ENCODE measurements around the gene KCNH4.

KCNH4 gene

GRCh38 chr17:42116705-42117396 is 64.1 kb downstream of the KCNH4 start:
- DNase-seq, result peak; percentile 72 to 82

DNA sequence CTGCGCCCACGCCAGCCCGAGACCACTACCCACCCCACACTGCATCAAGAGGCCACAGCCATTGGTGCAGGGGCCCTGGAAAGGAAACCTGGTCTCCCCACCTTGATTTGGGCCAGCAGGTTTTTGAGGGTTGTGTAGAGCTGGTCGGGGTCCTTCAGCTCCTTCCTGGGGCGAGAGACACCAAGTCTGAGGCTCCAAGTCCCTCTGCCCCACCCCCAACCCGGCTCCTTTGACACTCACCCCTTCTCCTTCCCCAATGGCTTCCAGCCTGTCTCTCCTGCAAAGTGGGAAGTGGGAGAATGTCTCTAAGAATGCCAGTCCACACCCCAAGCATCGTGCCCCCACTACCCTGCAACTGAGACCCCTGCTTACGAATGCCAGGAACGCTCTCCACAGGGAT is 66.8 kb downstream of the KCNH4 start:
- DNase-seq, result no peak

DNA sequence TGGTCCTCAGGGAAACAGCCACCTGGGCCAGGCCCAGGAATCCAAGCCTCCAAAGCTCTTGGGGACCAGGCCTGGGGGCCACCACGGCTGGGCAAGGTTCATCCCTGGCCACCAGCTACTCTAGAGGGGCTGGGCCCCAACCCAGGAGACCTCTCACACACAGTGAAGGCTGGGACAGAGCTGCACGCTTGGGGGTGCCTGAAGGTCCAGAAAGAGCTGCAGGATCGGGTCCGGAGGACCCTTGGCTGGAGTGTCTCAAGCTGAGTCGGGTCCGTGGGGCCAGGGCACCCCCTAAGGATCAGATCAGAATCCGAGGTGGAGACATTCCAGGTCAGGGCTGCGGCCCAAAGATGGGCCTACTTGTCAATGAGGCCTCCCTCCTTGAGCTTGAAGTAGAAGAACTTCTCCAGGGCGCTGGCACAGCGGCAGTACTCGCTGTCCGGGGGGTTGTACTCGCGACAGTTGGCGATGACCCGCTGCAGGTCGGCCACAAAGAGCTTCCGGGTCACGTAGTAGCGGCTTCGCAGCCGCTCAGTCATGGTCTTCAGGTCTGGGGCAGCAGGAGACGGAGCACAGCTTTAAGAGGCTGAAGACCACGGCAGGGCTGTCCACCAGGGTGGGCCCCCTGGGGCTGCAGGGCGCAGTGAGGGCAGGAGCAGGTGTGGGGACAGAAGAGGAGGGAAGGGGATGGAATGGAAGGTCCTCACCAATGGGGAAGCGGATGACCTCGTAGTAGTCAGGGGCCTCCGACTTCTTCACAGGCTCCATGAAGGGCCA is 67.5 kb downstream of the KCNH4 start:
- DNase-seq, result no peak

DNA sequence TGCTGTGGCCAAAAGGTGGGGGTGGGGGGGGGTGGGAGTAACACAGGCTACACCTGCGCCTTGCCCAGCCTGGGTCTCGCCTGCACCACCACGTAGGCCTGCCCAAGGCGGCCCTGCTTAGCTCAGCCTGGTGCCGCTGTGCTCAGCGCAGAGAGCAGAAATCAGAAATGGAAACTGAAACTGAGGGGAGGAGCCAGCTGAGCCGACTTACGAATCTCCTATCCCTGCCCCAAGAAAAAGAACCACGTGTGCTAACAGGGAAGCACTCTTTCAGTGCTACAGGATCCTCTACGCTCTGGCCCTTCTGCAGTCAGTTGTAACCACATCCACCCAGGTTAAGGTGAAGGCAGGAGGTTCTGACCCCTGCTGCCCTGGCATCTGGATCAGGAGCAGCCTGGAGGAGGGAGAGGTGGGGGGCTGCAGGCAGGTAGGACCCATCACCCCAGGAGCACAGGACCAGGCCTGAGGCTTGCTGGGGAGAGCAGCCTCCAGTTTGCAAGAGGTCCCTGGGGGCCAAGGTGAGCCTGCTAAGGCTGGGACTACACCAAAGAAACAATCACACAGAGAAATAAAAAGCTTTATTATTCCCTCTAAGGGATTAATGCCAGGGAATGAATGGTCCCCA is 68.3 kb downstream of the KCNH4 start, which contains the start of gene DHX58:
TSS of gene DHX58 (minus strand) at position 163 of the 625 bp plus-strand sequence. CDS start 822 bp downstream, outside the sequence.
- no peak for DNase-seq

DNA sequence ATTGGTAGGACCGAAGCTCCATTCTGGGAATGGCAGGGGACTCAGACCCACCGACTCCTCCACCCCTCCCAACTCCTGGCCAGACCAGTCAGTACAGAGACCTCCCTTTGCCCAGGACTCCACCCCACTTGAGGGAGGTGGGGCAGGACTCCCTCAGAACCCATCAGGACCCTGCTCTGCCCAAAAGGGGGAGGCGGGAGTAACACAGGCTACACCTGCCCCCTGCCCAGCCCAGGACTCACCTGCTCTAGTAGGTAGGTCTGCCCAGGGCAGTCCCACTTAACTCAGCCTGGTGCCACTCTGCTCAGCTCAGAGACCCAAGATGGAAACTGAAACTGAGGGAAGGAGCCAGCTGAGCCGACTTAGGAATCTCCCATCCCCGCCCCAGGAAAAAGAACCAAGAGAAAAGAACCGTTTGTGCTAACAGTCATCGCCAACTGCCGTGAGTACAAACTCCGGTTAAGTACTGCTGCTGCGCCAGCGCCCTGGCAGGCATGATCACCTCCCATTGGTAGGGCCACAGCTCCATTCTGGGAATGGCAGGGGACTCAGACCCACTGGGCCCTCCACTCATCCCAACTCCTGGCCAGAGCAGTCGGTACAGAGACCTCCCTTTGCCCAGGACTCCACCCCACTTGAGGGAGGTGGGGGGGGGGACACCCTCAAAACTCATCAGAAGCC is 68.9 kb downstream of the KCNH4 start:
- DNase-seq, result no peak

DNA sequence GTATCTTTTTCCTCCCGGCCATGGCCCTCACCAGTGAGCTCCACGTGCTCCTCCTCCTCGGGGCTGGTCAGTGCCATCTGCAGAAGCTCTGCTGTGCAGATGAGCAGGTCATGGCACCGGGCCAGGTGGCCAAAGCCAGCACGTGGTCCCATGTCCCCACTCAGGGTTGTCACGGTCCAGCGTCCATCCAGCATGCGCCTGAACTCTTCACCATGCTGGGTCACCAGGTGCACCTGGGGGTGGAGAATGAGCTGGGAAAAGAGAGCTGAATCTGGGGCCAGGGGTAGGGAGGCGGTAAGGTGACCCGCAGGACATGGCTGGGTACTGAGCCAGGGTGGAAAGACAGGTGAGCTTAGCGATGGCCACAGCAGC is 69.7 kb downstream of the KCNH4 start:
- DNase-seq, result no peak

GRCh38 chr17:42110301-42111264 is 70.4 kb downstream of the KCNH4 start:
- no peak for DNase-seq

DNA sequence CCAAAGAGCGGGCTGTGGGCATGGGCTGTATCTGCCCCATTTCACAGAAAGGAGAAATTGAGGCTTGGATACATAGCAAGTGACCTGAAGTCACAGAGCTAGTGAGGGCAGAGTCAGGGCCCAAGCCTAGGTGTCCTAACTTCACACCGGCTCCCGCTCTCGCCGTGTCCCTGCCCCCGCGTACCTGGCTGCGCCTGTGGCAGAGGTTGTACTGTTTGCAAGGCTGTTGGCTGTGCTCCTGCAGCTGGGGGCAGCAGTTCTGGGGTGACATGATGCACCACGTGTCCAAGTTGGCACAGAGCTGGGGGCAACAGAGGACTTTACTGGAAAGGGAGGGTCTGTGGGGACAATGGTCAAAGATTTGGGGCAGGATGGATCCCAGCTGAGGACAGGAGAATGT is 71.9 kb downstream of the KCNH4 start:
- no peak for DNase-seq

- peak; percentile 90 to 96 for DNase-seq
Measured at GRCh38 chr17:42107597-42108576, 73.1 kb downstream of the KCNH4 start.

DNA sequence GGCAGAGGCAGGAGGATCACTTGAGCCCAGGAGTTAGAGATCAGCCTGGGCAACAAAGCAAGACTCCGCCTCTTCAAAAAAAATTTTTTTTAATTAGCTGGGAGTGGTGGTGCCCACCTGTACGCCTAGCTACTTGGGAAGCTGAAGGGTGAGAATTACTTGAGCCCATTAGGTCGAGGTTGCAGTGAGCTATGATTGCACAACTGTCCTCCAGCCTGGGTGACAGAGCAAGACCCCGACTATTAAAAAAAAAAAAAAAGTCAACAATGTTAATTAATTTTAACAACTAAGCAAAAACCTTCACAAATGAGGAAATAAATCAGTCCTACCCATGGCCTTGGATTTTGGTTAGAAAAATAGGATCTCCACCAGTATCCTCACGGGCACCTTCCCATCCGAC is 73.8 kb downstream of the KCNH4 start:
- no peak for DNase-seq
